Mucosa of descending colon (tissue), 3 donors: ENCODE measurements around the gene SCLT1. TPM values are rescaled to one million over a fixed set of nuclear protein-coding genes. Genes with fewer than 3 reads are reported as not detected.

ENCODE experiments used
- ATAC-seq: fragments of 200-7000 bp; cut with Tn5 transposase; one replicate; pipeline ENCODE4 v1.9.1; 2020; ENCODE audit warnings: mild to moderate bottlenecking, moderate library complexity
- DNase-seq, 3 donors: peaks; one replicate each; pipeline ENCODE4 v3.0.0-alpha.2; 2020
- H3K36me3 ChIP-seq: fragments of 200-600 bp; one replicate; pipeline ENCODE4 v1.8.0; 2021; ENCODE audit warnings: low read depth, mild to moderate bottlenecking
- H3K4me1 ChIP-seq: fragments of 200-600 bp; one replicate; pipeline ENCODE4 v1.8.0; 2021; ENCODE audit warnings: low read depth, mild to moderate bottlenecking
- H3K4me3 ChIP-seq: fragments of 200-600 bp; one replicate; pipeline ENCODE4 v1.8.0; 2021; ENCODE audit warnings: mild to moderate bottlenecking
- H3K9me3 ChIP-seq: fragments of 200-600 bp; one replicate; pipeline ENCODE4 v1.8.0; 2021; ENCODE audit warnings: mild to moderate bottlenecking
- CTCF ChIP-seq: fragments of 200-600 bp; IDR thresholded peaks from one replicate; pipeline ENCODE4 v1.8.0; 2022; ENCODE audit warnings: antibody characterized with exemption, mild to moderate bottlenecking
- intact Hi-C, 2 donors: fragments of 100-400 bp; cut with DNase I in 1 of 2; cut with micrococcal nuclease in 1 of 2; formaldehyde crosslinking; loops; one replicate each; pipeline versions ENCODE4 v1.11.0 to v1.11.1; 2022; cut with DNase I, micrococcal nuclease
- total RNA-seq, 3 donors: library from RNA; stranded (reverse); fragmentation: NEBNext Ultra II Directional in 2 of 3; extraction: Animal tissue kit (Norgen Biotek cat#: 25700) in 2 of 3; gene quantifications; one replicate each; pipeline versions ENCODE4 v1.2.1 to v1.2.4, GENCODE V29; 2021 to 2023
- donor health status: DM: no; HTN: no; CAD: no; lungs with moderate emphysema.
- donor health status: DM: no; HTN: no; CAD: no.
- donor health status: DM: no; HTN: yes; CAD: no.

SCLT1 gene
- total RNA-seq, 3 donors from 2014 or later: 11.7 to 16.8 (median 12.9) TPM

DNA sequence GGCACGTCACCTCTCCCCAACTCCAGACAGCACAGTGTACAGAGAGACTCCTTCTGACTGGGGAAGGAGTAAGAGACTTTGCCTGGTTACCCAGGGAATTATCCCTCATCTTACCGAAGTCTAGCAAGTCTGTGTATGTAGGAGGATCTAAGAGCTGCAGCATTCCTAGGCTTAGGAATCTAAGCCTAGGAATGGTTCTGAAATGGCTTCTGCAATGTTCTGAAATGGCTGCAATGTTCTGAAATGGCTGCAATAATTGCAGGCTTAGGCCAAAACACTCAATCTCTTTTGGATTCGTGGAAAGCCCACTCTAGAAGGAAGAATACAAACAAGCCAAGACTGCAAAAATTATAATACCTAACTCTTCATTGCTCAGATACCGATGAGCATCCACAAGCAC lies 106.4 kb downstream of the SCLT1 start:
- intact Hi-C loops: no loop called here
- Histone ChIP-seq H3K36me3 (no peaks in the 10 kb centered on the region), H3K4me1 (no peaks in the 10 kb centered on the region), H3K9me3 (no peaks in the 10 kb centered on the region), H3K4me3 (no peak overlapping the region)
- ATAC-seq: no peak
- no peak for TF ChIP-seq CTCF
- DNase-seq: no peak

GRCh38 chr4:128986019-128986418 lies 107.3 kb downstream of the SCLT1 start:
- Histone ChIP-seq H3K4me1 (no peaks in the 10 kb centered on the region), H3K4me3 (no peak overlapping the region), H3K9me3 (no peaks in the 10 kb centered on the region), H3K36me3 (no peaks in the 10 kb centered on the region)
- DNase-seq: no peak
- ATAC-seq: no peak
- intact Hi-C loops: no loop called here
- no peak for TF ChIP-seq CTCF

GRCh38 chr4:128983771-128984485 lies 109.4 kb downstream of the SCLT1 start:
- no peak for ATAC-seq

GRCh38 chr4:128981377-128981776 lies 112.0 kb downstream of the SCLT1 start:
- no peaks in the 10 kb centered on the region for H3K9me3 ChIP-seq
- H3K4me1 ChIP-seq: no peaks in the 10 kb centered on the region
- TF ChIP-seq CTCF: no peak
- DNase-seq: no peak
- intact Hi-C loops: no loop called here
- ATAC-seq: no peak
- H3K36me3 ChIP-seq: no peaks in the 10 kb centered on the region
- no peak overlapping the region for H3K4me3 ChIP-seq

More at GRCh38 chr4:128983771-128984485, 109.4 kb downstream of the SCLT1 start:
- H3K9me3 ChIP-seq: no peaks in the 10 kb centered on the region
- TF ChIP-seq CTCF: no peak
- no peaks in the 10 kb centered on the region for H3K36me3 ChIP-seq
- no peak overlapping the region for H3K4me3 ChIP-seq
- no peaks in the 10 kb centered on the region for H3K4me1 ChIP-seq
- DNase-seq: no peak
- intact Hi-C loops: no loop called here

GRCh38 chr4:128980816-128981326 lies 112.5 kb downstream of the SCLT1 start:
- no peak for TF ChIP-seq CTCF
- intact Hi-C loops: no loop called here
- ATAC-seq: no peak
- no peaks in the 10 kb centered on the region for H3K36me3 ChIP-seq
- no peak overlapping the region for H3K4me3 ChIP-seq
- no peaks in the 10 kb centered on the region for H3K4me1 ChIP-seq
- no peak for DNase-seq
- H3K9me3 ChIP-seq: no peaks in the 10 kb centered on the region
